Activated effector memory CD4-positive, alpha-beta T cell treated with Interleukin-2 at 50 U/mL for 16 hours (primary cell): ENCODE results near the gene KAT7.

ENCODE experiments used
- DNase-seq: peaks from one replicate; pipeline ENCODE4 v3.0.0-alpha.2; 2020

KAT7 gene

GRCh38 chr17:49843774-49844350, 55.4 kb downstream of the KAT7 start:
- no peak for DNase-seq

- DNase-seq = no peak
Observed at GRCh38 chr17:49845321-49845720, 56.8 kb downstream of the KAT7 start.

DNA sequence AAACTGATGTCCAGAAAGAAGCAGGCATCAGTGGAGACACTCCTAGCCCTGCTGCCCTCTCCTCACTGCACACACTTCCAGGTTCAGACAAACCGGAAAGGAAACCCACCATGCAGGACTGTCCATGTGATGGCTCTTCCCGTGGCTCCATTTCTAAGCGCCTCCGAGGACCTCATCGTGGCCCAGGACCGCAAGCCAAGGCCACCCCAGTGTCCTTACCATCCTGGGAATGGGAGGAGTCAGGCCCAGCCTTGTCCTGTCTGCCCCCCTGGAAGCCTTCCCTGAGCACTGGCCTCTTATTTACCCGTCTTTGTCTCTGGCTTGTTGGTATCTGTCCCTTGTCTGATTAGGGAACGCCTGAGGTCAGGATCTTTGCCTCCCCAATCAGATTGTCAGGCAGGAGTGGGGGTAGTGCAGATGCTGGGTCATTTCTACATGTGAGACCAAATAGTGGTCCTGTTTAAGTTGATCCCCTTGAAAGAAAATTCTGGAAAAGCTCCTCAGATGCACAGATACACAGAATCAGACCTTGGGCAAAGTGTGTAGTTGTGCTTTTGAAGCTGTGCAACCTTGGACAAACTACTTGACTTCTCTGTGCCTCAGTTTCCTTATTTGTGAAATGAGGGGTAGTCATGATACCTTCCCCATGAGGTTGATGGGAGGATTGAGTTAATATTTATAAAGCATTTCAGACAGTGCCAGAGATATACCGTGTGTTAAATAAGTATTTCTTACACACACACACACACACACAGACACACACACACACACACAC, 58.6 kb downstream of the KAT7 start:
- no peak for DNase-seq

- DNase-seq = no peak
Observed at GRCh38 chr17:49848019-49848473, 59.6 kb downstream of the KAT7 start, which contains the start of gene TAC4. Gene TAC4, minus strand, starts transcription at chr17:49848069. Its CDS starts 52 bp downstream, at chr17:49848017.

- DNase-seq = no peak
Observed at GRCh38 chr17:49848739-49849138, 60.3 kb downstream of the KAT7 start.

DNA sequence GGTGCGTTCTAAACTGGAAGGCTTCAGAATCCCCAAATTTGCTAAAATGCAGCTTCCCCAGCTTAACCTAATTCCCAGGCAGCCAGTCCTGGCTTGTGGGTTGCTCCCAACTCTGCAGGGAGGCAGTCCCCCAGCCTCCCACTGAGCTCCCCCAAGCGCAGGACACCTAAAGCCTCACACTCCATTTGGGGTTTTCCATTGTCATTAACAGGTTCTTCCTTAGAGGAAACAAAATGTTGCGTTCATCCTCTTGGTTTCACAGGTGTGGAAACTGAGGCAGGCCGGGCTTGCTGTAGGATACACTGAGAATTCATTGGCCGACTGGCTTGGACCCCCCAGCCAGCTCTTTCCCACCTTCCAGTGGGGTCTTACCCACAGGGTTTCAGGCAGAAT, 61.7 kb downstream of the KAT7 start:
- DNase-seq = no peak

DNA sequence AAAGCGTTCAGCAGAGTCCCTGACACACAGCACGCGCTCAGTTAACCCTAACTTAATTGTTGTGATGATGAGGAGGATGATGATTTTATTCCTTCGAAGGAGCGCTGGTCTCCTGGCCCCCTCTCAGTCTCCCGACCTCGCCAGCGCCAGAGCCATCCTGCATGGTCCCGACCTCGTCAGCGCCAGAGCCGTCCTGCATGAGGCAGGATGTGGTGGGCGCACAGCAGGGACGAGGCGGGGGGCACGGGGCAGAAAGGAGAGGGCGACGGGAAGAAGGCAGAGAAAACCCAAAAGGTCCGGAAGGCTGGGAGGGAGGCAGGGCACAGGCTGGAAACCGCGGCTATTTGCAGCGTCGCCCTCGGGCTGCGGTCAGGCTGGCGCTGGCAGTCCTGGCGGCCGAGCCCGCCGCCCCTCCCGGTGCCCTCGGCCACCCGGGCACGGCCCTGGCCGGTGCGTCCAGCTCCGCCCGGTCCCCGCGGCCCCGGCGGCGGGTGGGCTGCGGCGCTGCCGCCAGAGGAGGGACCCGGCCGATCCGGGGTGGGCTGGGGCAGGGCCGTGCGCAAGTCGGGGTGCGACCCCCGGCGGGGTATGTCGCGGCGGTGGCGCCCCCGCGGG, 62.4 kb downstream of the KAT7 start:
- DNase-seq = no peak

- peak; percentile 48 for DNase-seq
Observed at GRCh38 chr17:49851387-49852291, 63.2 kb downstream of the KAT7 start.

- DNase-seq = no peak
Observed at GRCh38 chr17:49853470-49854015, 65.1 kb downstream of the KAT7 start.

DNA sequence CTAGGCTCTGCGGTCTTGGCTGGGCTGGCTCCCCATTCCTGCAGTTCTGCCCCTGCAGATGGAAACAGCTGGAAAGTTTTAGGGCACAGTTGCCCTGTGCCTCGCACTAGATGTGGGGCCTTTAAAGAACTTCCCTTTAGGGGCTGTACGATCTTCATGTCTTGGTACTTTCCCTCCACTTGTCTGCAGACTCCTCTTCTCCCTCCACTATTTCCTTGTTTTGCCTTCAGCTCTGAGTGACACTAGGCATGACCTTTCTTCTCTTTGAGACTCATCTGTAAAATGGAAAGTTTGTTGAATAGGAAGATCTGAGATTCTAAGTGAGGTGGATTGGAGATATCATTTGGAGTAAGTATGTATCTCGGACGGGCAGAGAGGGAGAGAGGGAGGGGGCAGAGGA, 65.6 kb downstream of the KAT7 start:
- DNase-seq = no peak

DNA sequence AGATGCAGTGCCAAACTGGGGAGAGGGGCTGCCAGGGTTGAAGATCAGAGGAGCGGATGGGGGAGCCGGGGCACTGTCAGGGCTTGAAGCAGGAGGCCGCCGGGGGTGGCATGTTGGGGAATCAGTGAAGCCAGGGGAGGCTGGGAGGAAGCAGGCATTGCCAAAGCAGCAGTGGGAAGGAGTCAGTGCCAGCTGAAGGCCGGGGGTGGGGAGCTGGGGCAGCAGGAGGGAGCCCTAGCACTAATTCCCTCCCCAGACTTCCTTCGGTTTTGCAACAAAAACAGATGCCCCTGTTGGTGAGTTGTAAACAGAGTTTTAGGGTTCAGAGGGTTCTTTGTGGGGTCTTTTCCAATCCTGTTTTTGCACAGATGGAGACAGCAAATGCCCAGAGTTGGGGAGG, 70.3 kb downstream of the KAT7 start:
- no peak for DNase-seq

GRCh38 chr17:49859991-49860953, 71.8 kb downstream of the KAT7 start:
- DNase-seq = no peak

- DNase-seq = peak; percentile 18
Observed at GRCh38 chr17:49861150-49861884, 72.8 kb downstream of the KAT7 start.

DNA sequence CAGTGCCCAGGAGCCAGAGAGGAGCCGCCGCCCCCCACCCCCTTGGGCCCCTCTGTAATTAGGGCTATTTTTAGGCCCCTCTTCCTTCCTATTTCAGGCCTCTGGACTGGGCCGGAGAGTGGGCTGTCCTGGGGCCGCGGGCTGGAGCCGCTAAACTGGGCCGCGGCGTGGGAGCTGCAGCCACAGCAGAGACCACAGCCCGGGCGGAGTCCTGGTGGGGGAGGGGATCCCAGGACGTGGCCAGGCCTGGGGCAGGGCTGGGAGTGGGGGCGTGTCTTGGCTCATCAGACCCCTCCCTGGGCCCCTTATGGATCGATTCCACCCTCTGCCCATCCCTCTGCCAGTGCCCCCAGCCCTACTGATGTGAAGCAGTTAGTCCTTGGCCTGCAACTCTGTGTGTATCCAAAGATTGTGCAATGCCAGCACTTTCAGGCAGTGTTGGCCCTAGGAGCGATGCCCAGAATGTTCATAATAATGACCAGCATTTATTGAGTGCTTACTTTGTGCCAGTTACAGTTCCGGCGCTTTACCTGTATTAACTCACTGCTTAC, 74.4 kb downstream of the KAT7 start:
- no peak for DNase-seq

- no peak for DNase-seq
Observed at GRCh38 chr17:49866019-49866380, 77.5 kb downstream of the KAT7 start.

DNA sequence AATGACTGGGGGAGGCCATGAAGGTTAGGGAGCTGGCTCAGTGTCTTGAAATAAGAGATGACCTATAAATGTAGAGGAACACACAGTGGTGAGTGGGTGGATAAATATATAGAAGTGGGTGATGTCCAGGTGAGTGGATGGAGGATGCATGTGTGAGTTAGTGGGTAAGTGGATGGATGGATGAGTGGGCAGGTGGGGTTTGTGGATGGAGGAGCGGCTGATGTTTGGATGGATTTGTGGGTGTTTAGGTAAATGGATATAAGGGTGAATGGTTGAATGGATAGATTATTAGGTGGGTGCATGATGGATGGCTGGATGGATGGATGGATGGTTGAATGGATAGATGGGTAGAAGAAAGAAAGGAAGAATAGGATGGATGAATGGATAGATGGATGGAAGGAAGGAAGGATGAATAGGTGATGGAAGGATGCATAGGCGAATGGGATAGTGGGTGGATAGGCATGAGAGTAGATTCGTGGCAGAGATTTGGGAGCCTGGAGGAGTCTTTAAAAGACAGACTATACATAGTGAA, 78.5 kb downstream of the KAT7 start:
- DNase-seq = no peak

DNA sequence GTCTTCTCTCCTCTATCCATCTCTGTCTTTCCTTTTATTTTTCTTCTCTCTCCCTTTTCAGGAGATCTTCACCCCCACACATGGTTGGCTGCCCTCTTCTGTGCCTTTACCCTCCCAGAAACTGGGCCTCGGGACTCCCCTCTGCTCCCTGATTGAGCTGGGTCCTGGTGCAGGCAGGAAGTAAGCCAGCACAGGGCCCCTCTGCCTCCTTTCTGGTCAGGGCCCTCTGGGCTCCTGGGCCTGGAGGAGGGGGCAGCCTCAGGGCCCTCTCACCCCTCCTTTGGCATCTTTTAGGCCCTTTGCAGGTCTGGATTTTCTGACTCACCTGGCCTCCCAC, 80.5 kb downstream of the KAT7 start:
- DNase-seq = no peak

GRCh38 chr17:49870298-49870697, 81.8 kb downstream of the KAT7 start:
- no peak for DNase-seq

DNA sequence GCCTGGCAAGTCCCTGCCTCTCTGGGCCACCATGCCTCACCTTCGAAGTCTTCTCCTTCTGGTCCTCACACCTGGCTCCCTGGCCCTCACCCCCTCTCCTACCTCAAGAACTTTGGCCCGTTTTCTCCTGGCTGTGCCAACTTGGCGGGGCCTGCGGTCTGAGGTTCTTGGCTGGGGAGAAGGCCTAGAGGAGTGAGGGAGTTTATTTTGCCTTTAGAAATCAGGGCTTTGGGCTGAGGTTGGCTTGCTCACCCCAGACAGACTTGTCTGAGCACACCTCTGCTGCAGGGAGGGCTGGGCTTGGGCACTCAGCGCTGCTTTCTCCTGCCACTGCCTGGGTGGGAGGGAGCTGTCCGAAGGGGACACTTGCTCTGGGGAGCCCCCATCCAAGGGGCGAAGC, 82.7 kb downstream of the KAT7 start:
- DNase-seq = no peak

DNA sequence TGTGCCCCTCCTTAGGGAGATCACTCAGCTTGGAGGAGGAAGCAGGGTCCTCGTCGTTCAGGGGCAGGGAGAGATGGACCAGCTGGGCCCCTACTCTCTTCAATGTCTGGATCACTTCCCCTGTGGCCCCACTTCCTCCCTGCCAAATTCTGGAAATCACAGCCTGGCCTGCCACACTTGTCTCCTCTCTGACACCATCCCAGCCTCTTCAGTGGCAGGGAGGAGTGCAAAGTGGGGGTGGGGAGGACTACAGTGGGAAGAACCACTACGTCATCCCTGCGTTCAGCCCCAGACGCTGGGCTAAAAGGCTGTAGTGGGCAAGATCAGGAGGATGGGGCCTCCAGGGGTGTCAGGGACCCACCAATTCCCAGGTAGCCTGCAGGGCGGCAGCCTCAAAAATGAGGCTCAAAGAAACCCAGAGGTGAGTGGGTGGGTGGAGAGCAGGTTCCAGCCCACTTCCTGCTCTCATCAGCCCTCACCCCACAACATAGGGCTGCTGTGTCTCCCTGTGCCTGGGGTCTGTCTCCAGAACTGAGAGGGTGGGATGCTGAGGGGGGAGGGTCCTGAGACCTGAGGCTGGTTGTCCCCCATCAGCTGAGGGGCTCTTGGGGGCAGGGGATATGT, 84.4 kb downstream of the KAT7 start:
- DNase-seq = no peak
